HEK293 (cell line): Measurements from ENCODE around the gene ARHGEF12.

Experiments
- CTCF ChIA-PET: fragments of 350-600 bp; formaldehyde crosslinking; extraction: SDS; loops from one replicate; lab custom pipeline; 2021; ENCODE audit warnings: antibody characterized with exemption; lab: Yijun Ruan, JAX
- POLR2A ChIA-PET: fragments of 300-600 bp; formaldehyde crosslinking; extraction: SDS; loops from one replicate; lab custom pipeline; 2020; ENCODE audit warnings: antibody characterized with exemption, inconsistent platforms; lab: Yijun Ruan, JAX
- H3K27ac ChIP-seq: fragments of 200-500 bp; sonication (Bioruptor generic); 2 replicates; pipeline ENCODE4 v1.5.1; 2014; ENCODE audit warnings: low read depth, low read length, control low read depth, inconsistent platforms; ENCODE audit errors: extremely low read depth
- H3K36me3 ChIP-seq, 2 experiments: fragments of 200-500 bp in 1 of 2; sonication (Bioruptor generic) in 1 of 2; 1 replicate in 1 of 2; 2 replicates in 1 of 2; pipeline ENCODE4 v1.5.1; 2014 to 2017; ENCODE audit warnings: inconsistent platforms in 2 of 2, low read length in 2 of 2; ENCODE audit not compliant: control insufficient read depth in 2 of 2, insufficient read depth in 1 of 2
- H3K4me1 ChIP-seq: fragments of 200-500 bp; sonication (Bioruptor generic); 2 replicates; pipeline ENCODE4 v1.5.1; 2014; ENCODE audit warnings: mild to moderate bottlenecking, low read length, inconsistent platforms; ENCODE audit not compliant: control insufficient read depth, insufficient read depth
- H3K4me3 ChIP-seq: 2 replicates; pipeline ENCODE4 v1.5.1; 2011; ENCODE audit warnings: low read depth, mild to moderate bottlenecking, control low read depth, low read length, moderate library complexity
- H3K9me3 ChIP-seq: fragments of 200-500 bp; sonication (Bioruptor generic); 2 replicates; pipeline ENCODE4 v1.5.1; 2014; ENCODE audit warnings: low read depth, low read length, inconsistent platforms; ENCODE audit not compliant: control insufficient read depth, insufficient read depth
- KLF1 ChIP-seq: fragments of 450-650 bp; formaldehyde crosslinking; IDR thresholded peaks from 2 replicates; pipeline ENCODE4 v1.5.1; 2016; ENCODE audit warnings: missing biosample characterization, missing genetic modification characterization
- SP2 ChIP-seq: fragments of 450-650 bp; formaldehyde crosslinking; IDR thresholded peaks from 2 replicates; pipeline ENCODE4 v1.5.1; 2016; ENCODE audit warnings: missing biosample characterization, missing genetic modification characterization
- ZFP37 ChIP-seq: fragments of 450-650 bp; formaldehyde crosslinking; IDR thresholded peaks from 2 replicates; pipeline ENCODE4 v1.5.1; 2016; ENCODE audit warnings: missing biosample characterization, missing genetic modification characterization
- ZNF155 ChIP-seq: fragments of 450-650 bp; formaldehyde crosslinking; IDR thresholded peaks from 2 replicates; pipeline ENCODE4 v1.5.1; 2016; ENCODE audit warnings: missing biosample characterization, missing genetic modification characterization
- ZNF2 ChIP-seq: fragments of 450-650 bp; formaldehyde crosslinking; IDR thresholded peaks from 2 replicates; pipeline ENCODE4 v1.5.1; 2016; ENCODE audit warnings: missing biosample characterization, missing genetic modification characterization
- ZNF26 ChIP-seq: fragments of 450-650 bp; formaldehyde crosslinking; IDR thresholded peaks from 2 replicates; pipeline ENCODE4 v1.5.1; 2016; ENCODE audit warnings: missing biosample characterization, missing genetic modification characterization
- ZNF280D ChIP-seq: fragments of 450-650 bp; formaldehyde crosslinking; IDR thresholded peaks from 2 replicates; pipeline ENCODE4 v1.5.1; 2016; ENCODE audit warnings: missing biosample characterization, missing genetic modification characterization
- ZNF292 ChIP-seq: fragments of 450-650 bp; formaldehyde crosslinking; IDR thresholded peaks from 2 replicates; pipeline ENCODE4 v1.5.1; 2016; ENCODE audit warnings: low read depth, missing biosample characterization, missing genetic modification characterization, borderline replicate concordance
- ZNF350 ChIP-seq: fragments of 450-650 bp; formaldehyde crosslinking; IDR thresholded peaks from 2 replicates; pipeline ENCODE4 v1.5.0; 2017; ENCODE audit warnings: missing biosample characterization, mild to moderate bottlenecking, missing genetic modification characterization
- ZNF404 ChIP-seq: fragments of 450-650 bp; formaldehyde crosslinking; IDR thresholded peaks from 2 replicates; pipeline ENCODE4 v1.5.1; 2017; ENCODE audit warnings: missing biosample characterization, missing genetic modification characterization
- ZNF561 ChIP-seq: fragments of 450-650 bp; IDR thresholded peaks from 2 replicates; pipeline ENCODE4 v1.5.1; 2018; ENCODE audit warnings: missing biosample characterization, missing genetic modification characterization, borderline replicate concordance
- ZNF596 ChIP-seq: fragments of 450-650 bp; IDR thresholded peaks from 2 replicates; pipeline ENCODE4 v1.5.0; 2018; ENCODE audit warnings: missing biosample characterization, mild to moderate bottlenecking, missing genetic modification characterization, moderate library complexity
- ZNF610 ChIP-seq: fragments of 450-650 bp; formaldehyde crosslinking; IDR thresholded peaks from 2 replicates; pipeline ENCODE4 v1.5.1; 2016; ENCODE audit warnings: missing biosample characterization, missing genetic modification characterization, borderline replicate concordance
- ZNF623 ChIP-seq: fragments of 450-650 bp; formaldehyde crosslinking; IDR thresholded peaks from 2 replicates; pipeline ENCODE4 v1.5.1; 2016; ENCODE audit warnings: missing biosample characterization, missing genetic modification characterization
- ZNF645 ChIP-seq: fragments of 450-650 bp; formaldehyde crosslinking; IDR thresholded peaks from 2 replicates; pipeline ENCODE4; 2016; ENCODE audit warnings: missing biosample characterization, missing genetic modification characterization
- ZNF654 ChIP-seq: fragments of 450-650 bp; formaldehyde crosslinking; IDR thresholded peaks from 2 replicates; pipeline ENCODE4 v1.5.1; 2016; ENCODE audit warnings: low read depth, missing biosample characterization, missing genetic modification characterization
- ZNF660 ChIP-seq: fragments of 450-650 bp; IDR thresholded peaks from 2 replicates; pipeline ENCODE4 v1.5.1; 2018; ENCODE audit warnings: missing biosample characterization, mild to moderate bottlenecking, missing genetic modification characterization
- ZNF830 ChIP-seq: fragments of 450-650 bp; IDR thresholded peaks from 2 replicates; pipeline ENCODE4 v1.5.0; 2018; ENCODE audit warnings: missing biosample characterization, missing genetic modification characterization, low read depth, mild to moderate bottlenecking, moderate library complexity
- TF ChIP-seq, protein P1 (sequence below): fragments of 450-650 bp; formaldehyde crosslinking; IDR thresholded peaks from 2 replicates; pipeline ENCODE4 v1.5.1; 2016; ENCODE audit warnings: missing biosample characterization, missing genetic modification characterization
- TF ChIP-seq, protein P2 (sequence below): fragments of 450-650 bp; formaldehyde crosslinking; IDR thresholded peaks from 2 replicates; pipeline ENCODE4 v1.5.1; 2016; ENCODE audit warnings: missing biosample characterization, missing genetic modification characterization
- TF ChIP-seq, protein P3 (sequence below): fragments of 450-650 bp; formaldehyde crosslinking; IDR thresholded peaks from 2 replicates; pipeline ENCODE4 v1.5.1; 2016; ENCODE audit warnings: missing biosample characterization, missing genetic modification characterization, low read depth

Gene ARHGEF12

DNA sequence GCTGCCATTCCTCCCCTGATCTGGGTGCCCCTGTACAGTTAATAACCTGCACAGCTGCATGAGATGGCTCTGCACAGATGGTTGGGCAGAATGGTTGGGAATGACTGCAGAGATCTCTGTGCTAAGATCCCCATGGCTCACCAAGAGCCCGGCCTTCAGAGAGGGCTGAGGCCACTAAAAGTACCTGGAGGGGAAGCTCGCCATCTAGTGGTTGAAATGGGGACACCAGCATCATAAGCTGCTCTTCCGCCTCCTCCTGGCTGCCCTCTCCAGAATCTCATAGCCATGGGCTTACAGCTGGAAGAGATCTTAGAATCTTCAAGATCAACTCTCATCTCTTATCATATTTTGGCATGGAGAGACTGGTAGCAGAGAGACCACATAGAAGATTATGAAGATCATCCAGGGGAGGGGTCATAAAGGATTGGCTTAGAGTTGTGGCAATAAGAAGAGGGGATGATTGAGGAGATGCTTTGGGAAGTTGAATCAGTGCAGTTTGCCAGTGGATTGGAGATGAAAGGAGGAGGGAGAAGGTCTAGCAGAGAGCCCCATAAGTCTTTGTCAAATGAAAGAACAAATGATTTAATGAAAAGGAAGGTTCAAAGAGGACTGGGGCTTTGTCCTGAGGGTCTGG is 33.1 kb upstream of the ARHGEF12 start:
- H3K4me3 ChIP-seq: no peak overlapping the region
- ChIA-PET CTCF (interaction anchor here (0.6 to 14.7 kb wide), 22 partner anchors 9 to 779 kb away, joined by 3 to 349 read pairs (median 4); partner anchors contain the start of gene POU2F3), POLR2A (no interaction called here)
- TF ChIP-seq ZNF654 (tag by site-specific recombination): peak; percentile 49
- TF ChIP-seq, protein P1, sequence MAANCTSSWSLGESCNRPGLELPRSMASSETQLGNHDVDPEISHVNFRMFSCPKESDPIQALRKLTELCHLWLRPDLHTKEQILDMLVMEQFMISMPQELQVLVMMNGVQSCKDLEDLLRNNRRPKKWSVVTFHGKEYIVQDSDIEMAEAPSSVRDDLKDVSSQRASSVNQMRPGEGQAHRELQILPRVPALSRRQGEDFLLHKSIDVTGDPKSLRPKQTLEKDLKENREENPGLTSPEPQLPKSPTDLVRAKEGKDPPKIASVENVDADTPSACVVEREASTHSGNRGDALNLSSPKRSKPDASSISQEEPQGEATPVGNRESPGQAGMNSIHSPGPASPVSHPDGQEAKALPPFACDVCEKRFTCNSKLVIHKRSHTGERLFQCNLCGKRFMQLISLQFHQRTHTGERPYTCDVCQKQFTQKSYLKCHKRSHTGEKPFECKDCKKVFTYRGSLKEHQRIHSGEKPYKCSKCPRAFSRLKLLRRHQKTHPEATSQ (tag by site-specific recombination): no peak
- H3K27ac ChIP-seq: no peak overlapping the region
- H3K4me1 ChIP-seq: no peaks in the 10 kb centered on the region
- no peaks in the 10 kb centered on the region for H3K9me3 ChIP-seq
- H3K36me3 ChIP-seq: no peaks in the 10 kb centered on the region

DNA sequence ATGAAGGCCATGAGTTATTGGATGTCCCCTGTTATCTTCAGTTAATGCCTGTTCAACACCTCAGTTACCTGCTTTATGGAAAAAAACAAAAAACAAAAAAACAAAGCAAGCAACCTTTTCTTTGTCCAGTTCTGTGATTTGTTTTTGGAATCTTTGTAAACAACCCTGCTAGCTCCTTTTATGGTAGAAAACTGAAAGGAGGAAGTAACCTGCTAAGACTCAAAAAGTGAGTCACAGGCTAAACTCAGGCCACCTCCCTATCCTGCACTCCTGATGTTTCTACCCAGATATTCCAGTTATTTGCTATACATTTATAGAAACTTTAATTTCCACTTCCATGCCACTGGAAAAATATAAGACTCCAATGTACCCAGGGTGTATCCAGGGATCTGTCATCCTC is 31.7 kb upstream of the ARHGEF12 start:
- Histone ChIP-seq H3K4me1 (no peaks in the 10 kb centered on the region), H3K36me3 (no peaks in the 10 kb centered on the region), H3K9me3 (no peaks in the 10 kb centered on the region), H3K27ac (no peak overlapping the region), H3K4me3 (no peak overlapping the region)
- ChIA-PET POLR2A (no interaction called here), CTCF (interaction anchor here (0.6 to 14.7 kb wide), 9 partner anchors 9 to 590 kb away, joined by 3 to 349 read pairs (median 3); no protein-coding TSS in a partner anchor)
- TF ChIP-seq ZNF155 (no peak), KLF1 (tag by site-specific recombination) (no peak), ZNF610 (tag by site-specific recombination) (no peak), ZNF292 (tag by site-specific recombination) (no peak), ZFP37 (tag by site-specific recombination) (no peak), ZNF645 (no peak), ZNF280D (no peak), ZNF660 (tag by site-specific recombination) (no peak), SP2 (no peak), ZNF596 (no peak), ZNF404 (tag by site-specific recombination) (no peak), ZNF26 (tag by site-specific recombination) (no peak), ZNF561 (tag by site-specific recombination) (no peak), ZNF623 (no peak), ZNF2 (tag by site-specific recombination) (no peak), ZNF830 (tag by site-specific recombination) (no peak), ZNF350 (tag by site-specific recombination) (no peak)
- TF ChIP-seq, protein P2, sequence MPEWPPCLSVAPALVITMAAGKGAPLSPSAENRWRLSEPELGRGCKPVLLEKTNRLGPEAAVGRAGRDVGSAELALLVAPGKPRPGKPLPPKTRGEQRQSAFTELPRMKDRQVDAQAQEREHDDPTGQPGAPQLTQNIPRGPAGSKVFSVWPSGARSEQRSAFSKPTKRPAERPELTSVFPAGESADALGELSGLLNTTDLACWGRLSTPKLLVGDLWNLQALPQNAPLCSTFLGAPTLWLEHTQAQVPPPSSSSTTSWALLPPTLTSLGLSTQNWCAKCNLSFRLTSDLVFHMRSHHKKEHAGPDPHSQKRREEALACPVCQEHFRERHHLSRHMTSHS (tag by site-specific recombination): no peak
- TF ChIP-seq, protein P3, sequence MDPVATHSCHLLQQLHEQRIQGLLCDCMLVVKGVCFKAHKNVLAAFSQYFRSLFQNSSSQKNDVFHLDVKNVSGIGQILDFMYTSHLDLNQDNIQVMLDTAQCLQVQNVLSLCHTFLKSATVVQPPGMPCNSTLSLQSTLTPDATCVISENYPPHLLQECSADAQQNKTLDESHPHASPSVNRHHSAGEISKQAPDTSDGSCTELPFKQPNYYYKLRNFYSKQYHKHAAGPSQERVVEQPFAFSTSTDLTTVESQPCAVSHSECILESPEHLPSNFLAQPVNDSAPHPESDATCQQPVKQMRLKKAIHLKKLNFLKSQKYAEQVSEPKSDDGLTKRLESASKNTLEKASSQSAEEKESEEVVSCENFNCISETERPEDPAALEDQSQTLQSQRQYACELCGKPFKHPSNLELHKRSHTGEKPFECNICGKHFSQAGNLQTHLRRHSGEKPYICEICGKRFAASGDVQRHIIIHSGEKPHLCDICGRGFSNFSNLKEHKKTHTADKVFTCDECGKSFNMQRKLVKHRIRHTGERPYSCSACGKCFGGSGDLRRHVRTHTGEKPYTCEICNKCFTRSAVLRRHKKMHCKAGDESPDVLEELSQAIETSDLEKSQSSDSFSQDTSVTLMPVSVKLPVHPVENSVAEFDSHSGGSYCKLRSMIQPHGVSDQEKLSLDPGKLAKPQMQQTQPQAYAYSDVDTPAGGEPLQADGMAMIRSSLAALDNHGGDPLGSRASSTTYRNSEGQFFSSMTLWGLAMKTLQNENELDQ: no peak
